Mucosa of descending colon (tissue), 3 donors: ENCODE results near the gene PXN. TPM values are rescaled to one million over a fixed set of nuclear protein-coding genes. Genes with fewer than 3 reads are reported as not detected.
"Not testable (repeated sequence)": the region's sequence is repeated elsewhere in the genome, so short reads cannot be mapped to it uniquely, and the experiment has no call there.

Source experiments
- ATAC-seq: fragments of 200-7000 bp; cut with Tn5 transposase; one replicate; pipeline ENCODE4 v1.9.1; 2020; ENCODE audit warnings: mild to moderate bottlenecking, moderate library complexity
- DNase-seq, 3 donors: peaks; one replicate each; pipeline ENCODE4 v3.0.0-alpha.2; 2020
- H3K36me3 ChIP-seq: fragments of 200-600 bp; one replicate; pipeline ENCODE4 v1.8.0; 2021; ENCODE audit warnings: low read depth, mild to moderate bottlenecking
- H3K4me1 ChIP-seq: fragments of 200-600 bp; one replicate; pipeline ENCODE4 v1.8.0; 2021; ENCODE audit warnings: low read depth, mild to moderate bottlenecking
- H3K4me3 ChIP-seq: fragments of 200-600 bp; one replicate; pipeline ENCODE4 v1.8.0; 2021; ENCODE audit warnings: mild to moderate bottlenecking
- H3K9me3 ChIP-seq: fragments of 200-600 bp; one replicate; pipeline ENCODE4 v1.8.0; 2021; ENCODE audit warnings: mild to moderate bottlenecking
- CTCF ChIP-seq: fragments of 200-600 bp; IDR thresholded peaks from one replicate; pipeline ENCODE4 v1.8.0; 2022; ENCODE audit warnings: antibody characterized with exemption, mild to moderate bottlenecking
- intact Hi-C, 2 donors: fragments of 100-400 bp; cut with DNase I in 1 of 2; cut with micrococcal nuclease in 1 of 2; formaldehyde crosslinking; loops; one replicate each; pipeline versions ENCODE4 v1.11.0 to v1.11.1; 2022; cut with DNase I, micrococcal nuclease
- total RNA-seq, 3 donors: library from RNA; stranded (reverse); fragmentation: NEBNext Ultra II Directional in 2 of 3; extraction: Animal tissue kit (Norgen Biotek cat#: 25700) in 2 of 3; gene quantifications; one replicate each; pipeline versions ENCODE4 v1.2.1 to v1.2.4, GENCODE V29; 2021 to 2023
- donor health status: DM: no; HTN: no; CAD: no; lungs with moderate emphysema.
- donor health status: DM: no; HTN: no; CAD: no.
- donor health status: DM: no; HTN: yes; CAD: no.

Gene PXN
- total RNA-seq, 3 donors from 2014 or later = 117 to 167 (median 146) TPM

- no peak for ATAC-seq
- H3K36me3 ChIP-seq = no peaks in the 10 kb centered on the region
- no peak overlapping the region for H3K4me3 ChIP-seq
- no peak for DNase-seq
- intact Hi-C loops = no loop called here
- no peak for TF ChIP-seq CTCF
- H3K9me3 ChIP-seq = no peaks in the 10 kb centered on the region
- H3K4me1 ChIP-seq = peaks cover 17% of the 10 kb centered on the region
Measured at GRCh38 chr12:120247183-120247582, 18.3 kb downstream of the PXN start.

- H3K36me3 ChIP-seq, ATAC-seq, H3K9me3 ChIP-seq, intact Hi-C loops, DNase-seq, H3K4me3 ChIP-seq: not testable (repeated sequence)
- peaks cover 16% of the 10 kb centered on the region for H3K4me1 ChIP-seq
Measured at GRCh38 chr12:120246705-120247104, 18.8 kb downstream of the PXN start.

- no peak for TF ChIP-seq CTCF
- ATAC-seq (no peak), DNase-seq (no peak)
- Histone ChIP-seq H3K36me3 (no peaks in the 10 kb centered on the region), H3K4me1 (peaks cover 31% of the 10 kb centered on the region), H3K9me3 (no peaks in the 10 kb centered on the region), H3K4me3 (no peak overlapping the region)
- intact Hi-C loops = no loop called here
Measured at GRCh38 chr12:120242971-120243699, 22.4 kb downstream of the PXN start.

- no peak for TF ChIP-seq CTCF
- no peaks in the 10 kb centered on the region for H3K9me3 ChIP-seq
- ATAC-seq (no peak), DNase-seq (no peak)
- no peaks in the 10 kb centered on the region for H3K36me3 ChIP-seq
- H3K4me3 ChIP-seq = no peak overlapping the region
- peaks cover 36% of the 10 kb centered on the region for H3K4me1 ChIP-seq
- intact Hi-C loops = no loop called here
Measured at GRCh38 chr12:120242275-120242799, 23.2 kb downstream of the PXN start.

GRCh38 chr12:120241561-120242274 is 23.8 kb downstream of the PXN start:
- H3K36me3 ChIP-seq = no peaks in the 10 kb centered on the region
- intact Hi-C loops = no loop called here
- H3K4me1 ChIP-seq = peaks cover 40% of the 10 kb centered on the region
- DNase-seq = no peak
- TF ChIP-seq CTCF = no peak
- no peak overlapping the region for H3K4me3 ChIP-seq
- no peaks in the 10 kb centered on the region for H3K9me3 ChIP-seq
- ATAC-seq = no peak

- no peak overlapping the region for H3K4me3 ChIP-seq
- no peaks in the 10 kb centered on the region for H3K36me3 ChIP-seq
- peaks cover 44% of the 10 kb centered on the region for H3K4me1 ChIP-seq
- no peaks in the 10 kb centered on the region for H3K9me3 ChIP-seq
- DNase-seq (no peak), ATAC-seq (no peak)
- TF ChIP-seq CTCF = no peak
- intact Hi-C loops = no loop called here
Measured at GRCh38 chr12:120240495-120240833, 25.1 kb downstream of the PXN start.
